Bladder microvascular endothelial cell (primary cell): Measurements from ENCODE around the gene ZDHHC24. TPM values are rescaled to one million over a fixed set of nuclear protein-coding genes. Genes with fewer than 3 reads are reported as not detected.

Experiments used
- total RNA-seq: library from RNA; depleted of rRNA; stranded (reverse); fragments of >200 nt; gene quantifications from 2 replicates; pipeline ENCODE4 v1.2.3, GENCODE V29; 2014

The ZDHHC24 gene, protein sequence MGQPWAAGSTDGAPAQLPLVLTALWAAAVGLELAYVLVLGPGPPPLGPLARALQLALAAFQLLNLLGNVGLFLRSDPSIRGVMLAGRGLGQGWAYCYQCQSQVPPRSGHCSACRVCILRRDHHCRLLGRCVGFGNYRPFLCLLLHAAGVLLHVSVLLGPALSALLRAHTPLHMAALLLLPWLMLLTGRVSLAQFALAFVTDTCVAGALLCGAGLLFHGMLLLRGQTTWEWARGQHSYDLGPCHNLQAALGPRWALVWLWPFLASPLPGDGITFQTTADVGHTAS
- total RNA-seq, result 8.9 and 17.6 TPM in 2 replicates

DNA sequence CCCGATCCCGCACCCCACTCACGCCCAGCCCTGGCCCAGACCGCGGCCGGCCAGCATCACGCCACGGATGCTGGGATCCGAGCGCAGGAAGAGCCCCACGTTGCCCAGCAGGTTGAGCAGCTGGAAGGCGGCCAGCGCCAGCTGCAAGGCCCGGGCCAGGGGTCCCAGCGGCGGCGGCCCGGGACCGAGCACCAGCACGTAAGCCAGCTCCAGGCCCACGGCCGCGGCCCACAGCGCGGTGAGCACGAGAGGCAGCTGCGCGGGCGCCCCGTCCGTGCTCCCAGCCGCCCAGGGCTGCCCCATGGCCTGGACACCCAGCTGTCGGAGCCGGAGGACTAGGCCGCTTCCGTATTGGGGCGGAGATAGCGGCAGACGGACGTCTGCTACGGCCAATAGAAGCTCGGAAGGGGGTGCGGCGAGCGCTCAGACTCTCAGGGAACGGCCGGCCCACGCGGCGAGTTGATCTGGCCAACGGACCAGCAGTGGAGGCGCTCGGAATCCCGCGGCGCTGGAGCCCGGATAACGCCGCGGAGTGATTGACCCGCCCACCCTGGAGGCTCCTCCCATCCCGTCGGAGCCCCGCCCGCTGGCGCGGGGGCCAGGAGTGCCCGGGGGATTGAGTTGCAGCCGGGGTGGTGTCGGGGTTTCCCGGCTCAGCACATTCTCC lies at the start of gene ZDHHC24:
TSS of gene ZDHHC24 (minus strand) at position 348 of the 667 bp plus-strand sequence. CDS start at position 303, 45 bp downstream.

DNA sequence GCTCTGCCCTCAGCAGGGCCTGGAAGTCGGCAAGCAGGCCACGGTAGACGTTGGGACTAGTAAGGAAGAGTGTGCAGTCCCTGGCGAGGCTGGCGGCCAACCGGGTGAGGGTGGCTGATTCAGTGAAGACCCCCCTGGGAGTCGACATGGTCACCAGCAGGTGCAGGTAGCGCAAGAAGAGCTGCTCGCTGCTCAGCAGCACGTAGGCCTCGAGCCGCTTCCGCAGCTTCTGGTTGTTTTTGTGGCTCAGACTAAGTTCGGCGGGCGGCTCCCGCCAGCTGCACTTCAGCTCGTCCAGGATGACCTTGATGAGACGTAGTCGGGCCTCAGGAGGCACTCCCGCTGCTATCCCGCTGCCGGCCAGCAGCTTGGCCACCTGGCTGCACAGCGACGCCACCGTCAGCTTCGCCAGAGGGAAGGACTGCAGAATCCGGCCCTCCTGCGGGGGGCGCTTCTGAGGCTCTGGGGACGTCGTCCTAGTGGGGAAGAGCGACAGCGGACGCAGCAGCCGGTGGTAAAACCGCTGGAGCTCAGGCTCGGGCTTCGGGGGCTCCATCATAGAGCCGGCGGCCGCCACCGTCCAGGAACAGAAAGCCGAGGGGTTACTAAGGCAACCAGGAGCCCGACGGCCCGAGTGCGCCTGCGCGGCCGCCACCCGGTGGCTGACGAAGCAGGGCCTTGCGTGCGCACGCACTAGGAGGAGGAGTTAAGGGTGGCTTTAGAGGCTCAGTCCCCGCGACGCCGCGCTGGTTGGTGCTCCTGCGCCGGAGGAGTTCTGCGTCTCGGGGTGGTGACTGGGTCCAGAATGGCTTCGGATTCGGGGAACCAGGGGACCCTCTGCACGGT lies 46.8 kb upstream of the ZDHHC24 start, which contains the start of the genes CCDC87 and CCS:
TSS of gene CCDC87 (minus strand) at position 607 of the 846 bp plus-strand sequence. CDS start at position 559, 48 bp downstream.
TSS of gene CCS (plus strand) at position 729 of the 846 bp plus-strand sequence. CDS start at position 806, 77 bp downstream.

DNA sequence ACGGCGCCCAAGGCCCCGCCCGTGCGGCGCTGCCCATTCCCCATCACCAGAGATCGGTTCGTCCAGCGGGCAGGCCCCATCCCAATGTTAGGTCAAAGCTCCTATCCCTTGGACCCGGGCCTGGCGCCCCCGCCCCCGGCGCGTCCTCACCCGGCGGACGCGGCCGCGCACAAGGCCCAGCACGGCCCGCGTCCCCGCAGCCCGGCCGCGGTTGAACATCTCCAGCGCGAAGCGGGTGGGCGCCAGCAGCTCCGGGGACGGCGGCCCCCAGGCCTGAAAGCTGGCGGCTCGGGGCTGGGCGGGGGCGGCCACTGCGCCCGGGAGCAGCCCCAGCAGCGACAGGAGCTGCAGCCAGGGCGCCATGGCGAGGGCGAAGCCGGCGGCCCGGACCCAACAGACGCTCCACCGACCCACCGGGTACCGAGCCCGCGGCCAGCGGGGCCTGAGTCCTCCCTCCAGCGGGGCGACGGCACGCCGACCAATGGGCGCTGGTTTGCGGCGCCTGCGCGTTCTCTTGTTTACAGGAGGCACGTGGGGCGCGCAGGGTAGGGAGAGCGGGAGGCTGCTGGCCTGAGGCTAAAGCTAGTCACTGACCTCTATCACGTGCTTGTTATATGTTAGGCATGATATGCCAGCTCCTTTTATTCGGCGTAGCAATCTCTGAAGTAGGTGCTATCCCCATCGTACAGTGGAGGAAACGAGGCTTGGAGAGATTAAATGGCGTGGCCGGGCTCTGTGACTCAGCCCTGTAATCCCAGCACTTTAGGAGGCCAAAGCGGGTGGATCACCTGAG lies 22.5 kb upstream of the ZDHHC24 start, which contains the start of gene CTSF:
TSS of gene CTSF (minus strand) at position 483 of the 793 bp plus-strand sequence. CDS start at position 363, 120 bp downstream.

DNA sequence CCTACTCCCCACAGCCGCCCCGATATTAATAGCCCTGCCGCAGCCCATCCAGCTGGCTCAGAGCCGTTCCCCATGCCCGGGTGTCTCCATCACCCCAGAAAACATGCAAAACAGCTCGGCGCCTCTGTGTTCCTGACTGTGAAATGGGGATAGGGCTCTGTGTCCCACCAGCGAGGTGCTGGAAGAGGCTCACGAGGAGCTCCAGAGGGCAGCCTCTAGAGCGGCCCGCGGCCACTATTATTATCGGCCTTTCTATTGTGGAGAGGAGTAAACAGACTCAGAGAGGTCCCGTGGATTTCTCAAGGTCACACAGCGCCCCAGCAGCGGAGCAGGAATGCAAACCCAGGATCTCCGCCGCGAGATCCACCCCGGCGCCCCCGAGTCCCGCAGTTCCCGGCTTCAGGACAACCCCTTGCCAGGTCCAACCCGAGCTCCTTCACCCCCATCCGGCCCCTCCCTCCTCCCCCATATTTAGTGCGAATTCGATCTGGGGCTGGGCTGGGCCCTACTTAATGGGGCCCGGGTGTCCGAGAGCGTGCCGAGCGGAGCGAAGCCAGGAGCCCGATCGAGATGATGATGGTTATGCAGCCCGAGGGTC lies 619 bp upstream of the ZDHHC24 start, which contains the start of gene ACTN3:
TSS of gene ACTN3 (plus strand) at position 536 of the 598 bp plus-strand sequence. CDS start at position 571, 35 bp downstream.

DNA sequence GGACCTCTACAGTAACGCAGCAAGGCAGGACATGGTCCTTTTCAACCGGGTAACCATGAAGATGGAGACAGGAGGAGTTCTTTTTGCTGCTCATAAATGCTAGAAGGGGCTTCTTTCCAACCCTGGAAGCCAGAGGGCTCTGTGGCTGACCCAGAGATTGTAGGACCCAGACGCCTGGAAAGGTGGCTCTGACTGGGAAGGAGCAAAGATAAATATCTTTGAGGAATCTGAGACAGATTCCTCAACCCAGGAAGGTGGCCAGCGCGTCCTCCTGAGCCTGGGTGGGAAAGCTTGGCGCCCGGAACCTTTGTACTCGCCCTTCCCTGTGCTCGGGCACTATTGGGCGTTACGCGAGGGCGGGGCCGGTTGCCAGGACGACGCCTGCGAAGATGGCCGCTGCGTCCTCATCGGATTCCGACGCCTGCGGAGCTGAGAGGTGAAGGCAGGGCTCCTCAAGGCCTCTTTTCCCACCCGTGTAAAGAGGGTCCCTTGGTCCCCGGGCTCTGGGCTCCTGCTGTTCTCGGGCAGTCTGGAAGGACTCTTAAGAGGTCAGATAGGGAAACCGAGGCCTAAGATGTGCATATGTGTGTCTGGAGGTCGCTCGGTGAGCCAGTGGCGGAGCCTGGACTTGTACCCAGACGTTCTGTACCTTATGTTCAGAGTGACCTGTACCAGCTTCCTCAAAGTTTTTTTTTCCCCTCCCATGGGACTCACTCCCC lies 35.4 kb downstream of the ZDHHC24 start, which contains the start of gene BBS1:
TSS of gene BBS1 (plus strand) at position 365 of the 719 bp plus-strand sequence. CDS start at position 390, 25 bp downstream.

DNA sequence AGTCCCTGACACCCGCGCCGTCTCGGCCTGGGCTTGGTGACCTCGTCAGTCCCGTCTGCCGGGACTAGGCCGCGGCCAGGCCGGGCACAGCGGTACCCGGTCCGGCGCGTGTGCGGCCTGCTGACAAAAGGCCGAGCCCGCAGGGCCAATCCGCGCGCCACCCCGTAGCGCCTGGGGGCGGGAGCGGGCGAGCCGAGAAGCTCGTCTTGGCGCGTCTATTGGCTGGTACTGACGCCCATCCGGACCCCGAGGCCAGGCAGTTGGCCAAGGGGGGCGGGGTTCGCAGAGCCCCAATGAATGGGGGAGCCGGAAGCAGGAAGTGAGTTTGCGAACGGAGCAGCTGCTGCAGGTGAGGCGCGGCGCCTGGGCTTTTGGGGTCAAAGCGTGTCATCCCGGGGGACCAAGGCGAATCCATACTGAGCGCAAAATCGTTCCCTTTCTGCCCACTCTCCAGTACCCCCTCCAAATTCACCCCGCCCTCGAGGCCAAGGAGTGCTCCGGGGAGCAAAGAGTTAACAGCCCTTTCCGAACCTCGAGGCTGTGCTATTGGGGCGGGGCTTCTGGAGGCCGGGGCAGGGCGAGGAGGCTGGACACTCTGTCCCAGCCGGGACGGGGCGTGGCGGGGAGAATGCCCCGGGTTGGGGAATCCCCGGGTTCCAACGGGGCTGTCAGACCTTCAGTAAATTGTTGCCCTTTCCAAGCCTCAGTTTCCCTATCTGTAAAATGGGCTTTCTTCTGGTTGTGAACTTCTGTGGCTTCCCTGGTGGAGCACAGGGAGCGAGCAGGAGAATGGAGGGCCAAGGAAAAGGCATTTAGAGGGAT lies 65.5 kb downstream of the ZDHHC24 start, which contains the start of gene DPP3:
TSS of gene DPP3 (plus strand) at position 318 of the 822 bp plus-strand sequence. CDS start 1,767 bp downstream, outside the sequence.

Other genes with a start within 250 kb of the ZDHHC24 start
- gene CD248, start 229.0 kb downstream of the ZDHHC24 start, total RNA-seq, result 0.25 and 1.3 TPM in 2 replicates
- gene RIN1, start 209.6 kb downstream of the ZDHHC24 start, total RNA-seq, result 2.9 and 4.0 TPM in 2 replicates
- 57.6 and 64.3 TPM in 2 replicates for gene BRMS1, start 200.9 kb downstream of the ZDHHC24 start, total RNA-seq
- 13.4 and 23.8 TPM in 2 replicates for gene B4GAT1, start 198.4 kb downstream of the ZDHHC24 start, total RNA-seq
- 0.16 and 1.3 TPM in 2 replicates for gene SLC29A2, start 174.3 kb downstream of the ZDHHC24 start, total RNA-seq
- not detected in 2 replicates for gene NPAS4, start 125.0 kb downstream of the ZDHHC24 start, total RNA-seq
- gene MRPL11, start 107.2 kb downstream of the ZDHHC24 start, total RNA-seq, result 34.9 and 46.1 TPM in 2 replicates
- 2.4 and 5.7 TPM in 2 replicates for gene PELI3, start 79.1 kb downstream of the ZDHHC24 start, total RNA-seq
- 52.9 and 65.8 TPM in 2 replicates for gene DPP3, start 65.6 kb downstream of the ZDHHC24 start, total RNA-seq
- gene BBS1, start 35.4 kb downstream of the ZDHHC24 start, total RNA-seq, result 12.5 and 26.4 TPM in 2 replicates
- under 0.01 and 0.06 TPM in 2 replicates for gene ACTN3, start 855 bp upstream of the ZDHHC24 start, total RNA-seq
- 16.7 and 31.8 TPM in 2 replicates for gene CTSF, start 22.6 kb upstream of the ZDHHC24 start, total RNA-seq
- gene CCDC87, start 47.0 kb upstream of the ZDHHC24 start, total RNA-seq, result under 0.01 and 0.13 TPM in 2 replicates
- gene CCS, start 47.1 kb upstream of the ZDHHC24 start, total RNA-seq, result 28.1 and 29.3 TPM in 2 replicates
- 19.6 and 34.4 TPM in 2 replicates for gene RBM14, start 70.6 kb upstream of the ZDHHC24 start, total RNA-seq
- gene RBM4, start 92.7 kb upstream of the ZDHHC24 start, total RNA-seq, result 102 and 182 TPM in 2 replicates
- gene RBM4B, start 131.8 kb upstream of the ZDHHC24 start, total RNA-seq, result 13.1 and 32.1 TPM in 2 replicates
- gene SPTBN2, start 183.2 kb upstream of the ZDHHC24 start, total RNA-seq, result 14.4 and 48.3 TPM in 2 replicates